Body of pancreas (tissue), 4 donors: ENCODE data around the gene CTNNB1.

Experiments
- CTCF ChIP-seq, 7 experiments: fragments of 450-650 bp in 4 of 7; fragments of 200-600 bp in 3 of 7; sonication (generic) in 3 of 7; IDR thresholded peaks; one replicate each; pipeline ENCODE4 v1.5.1; 2016 to 2019; ENCODE audit warnings: antibody characterized with exemption in 7 of 7
- POLR2A ChIP-seq, 3 donors: fragments of 450-650 bp; IDR thresholded peaks; one replicate each; pipeline ENCODE4 v1.6.1; 2016; ENCODE audit warnings: antibody characterized with exemption in 3 of 3, mild to moderate bottlenecking in 2 of 3

- TF ChIP-seq CTCF (IDR thresholded peaks at IDR 0.05) (no peak), POLR2A (IDR thresholded peaks at IDR 0.05) (peak in 2 of 3 donors; percentile 3 to 21)
Observed at GRCh38 chr3:41200669-41201021, 1.3 kb downstream of the CTNNB1 start.
